ENCODE data around the gene IGF2R. TPM values are rescaled to one million over a fixed set of nuclear protein-coding genes. Genes with fewer than 3 reads are reported as not detected.
"Not testable (repeated sequence)": the region's sequence is repeated elsewhere in the genome, so short reads cannot be mapped to it uniquely, and the experiment has no call there.

IGF2R gene
- total RNA-seq, 6 experiments from 2014 or later, result 77.3 to 119 (median 88.1) TPM

DNA sequence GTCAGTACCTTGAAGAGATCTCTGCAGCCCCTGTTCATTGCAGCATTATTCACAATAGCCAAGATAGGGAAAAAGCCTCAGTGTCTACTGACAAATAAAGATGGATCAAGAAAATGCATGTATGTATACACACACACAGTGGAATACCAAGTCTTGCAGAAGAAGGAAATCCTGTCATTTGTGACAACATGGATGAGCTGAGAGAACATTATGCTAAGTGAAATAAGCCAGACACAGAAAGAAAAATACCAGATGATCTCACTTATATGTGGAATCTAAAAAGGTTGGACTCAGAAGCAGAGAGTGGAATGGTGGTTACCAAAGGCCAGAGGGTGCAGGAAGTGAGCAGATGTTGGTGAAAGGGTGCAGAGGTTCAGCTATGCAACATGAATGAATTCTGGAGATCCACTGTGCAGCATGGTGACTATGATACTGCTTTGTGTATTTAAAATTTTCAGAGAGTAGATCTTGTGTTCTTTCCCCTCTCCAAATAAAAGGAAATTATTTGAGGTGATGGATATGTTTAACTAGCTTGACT, 141.8 kb downstream of the IGF2R start:
- no peaks in the 10 kb centered on the region for H3K9me3 Mint-ChIP-seq
- peaks cover 11% of the 10 kb centered on the region for H3K4me1 Mint-ChIP-seq (ENCODE audit: low read depth)
- DNase-seq, result no peak
- H3K27me3 Mint-ChIP-seq (ENCODE audit: insufficient read depth), result no peaks in the 10 kb centered on the region; the same call in none of the 2 replicates
- peak overlapping the region; percentile 7; the same call in 1 of the 2 replicates for H3K27ac Mint-ChIP-seq
- TF ChIP-seq CTCF (IDR thresholded peaks at IDR 0.05), result no peak
- H3K36me3 Mint-ChIP-seq (ENCODE audit: low read depth), result peaks cover 22% of the 10 kb centered on the region
- no peak overlapping the region for H3K4me3 Mint-ChIP-seq

DNA sequence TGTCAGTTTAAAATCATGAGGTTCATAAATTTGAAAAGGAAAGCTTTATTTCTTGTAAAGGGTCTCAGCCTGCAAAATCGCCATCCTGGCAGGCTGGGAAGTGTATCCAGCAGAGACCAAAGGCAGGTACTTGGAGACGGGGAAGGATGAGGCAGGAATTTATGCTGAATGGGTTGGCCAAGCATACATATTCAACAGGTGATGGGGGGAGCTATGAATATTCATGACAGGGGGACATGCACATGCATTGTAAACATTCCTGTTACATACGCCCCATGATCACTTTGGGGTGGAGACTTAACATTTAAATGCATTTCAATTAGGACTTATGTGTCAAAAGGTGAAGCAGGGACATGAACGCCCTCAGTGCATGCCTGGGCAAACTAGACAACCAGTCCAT, 142.9 kb downstream of the IGF2R start:
- no peak overlapping the region for H3K4me3 Mint-ChIP-seq
- H3K4me1 Mint-ChIP-seq (ENCODE audit: low read depth), result peaks cover 11% of the 10 kb centered on the region
- no peaks in the 10 kb centered on the region for H3K9me3 Mint-ChIP-seq
- H3K36me3 Mint-ChIP-seq (ENCODE audit: low read depth), result peaks cover 18% of the 10 kb centered on the region
- no peaks in the 10 kb centered on the region; the same call in 1 of the 2 replicates for H3K27me3 Mint-ChIP-seq (ENCODE audit: insufficient read depth)
- no peak overlapping the region for H3K27ac Mint-ChIP-seq
- DNase-seq, result no peak
- no peak for TF ChIP-seq CTCF (IDR thresholded peaks at IDR 0.05)

DNA sequence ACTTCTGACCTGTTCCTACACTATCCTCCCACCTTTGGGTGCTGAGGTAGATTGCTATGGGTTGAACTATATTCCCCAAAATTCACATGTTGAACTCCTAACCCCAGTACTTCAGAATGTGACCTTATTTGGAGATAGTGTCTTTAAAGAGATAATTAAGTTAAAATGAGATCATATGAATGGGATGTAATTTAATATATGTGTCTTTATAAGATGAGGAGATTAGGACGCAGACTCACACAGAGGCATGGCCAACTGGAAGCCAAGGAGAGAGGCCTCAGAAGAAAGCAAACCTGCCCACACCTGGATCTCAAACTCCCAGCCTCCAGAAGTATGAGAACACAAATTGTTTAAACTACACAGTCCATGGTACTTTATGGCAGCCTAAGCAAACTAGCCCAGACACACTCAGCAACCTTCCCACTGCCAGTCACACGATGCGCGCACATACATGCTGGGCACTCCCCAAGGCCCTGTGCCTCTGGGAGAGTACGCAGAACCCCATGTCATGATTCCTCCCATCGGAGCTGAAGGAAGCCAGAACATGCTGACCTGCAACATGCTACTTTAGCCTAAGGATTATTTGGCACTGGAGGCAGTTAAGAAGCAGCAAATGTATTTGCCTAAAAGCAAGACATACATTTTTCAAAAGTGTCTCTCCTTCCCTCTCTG, 143.9 kb downstream of the IGF2R start:
- peaks cover 25% of the 10 kb centered on the region for H3K36me3 Mint-ChIP-seq (ENCODE audit: low read depth)
- no peaks in the 10 kb centered on the region for H3K9me3 Mint-ChIP-seq

GRCh38 chr6:160114536-160114935, 145.7 kb downstream of the IGF2R start:
- H3K9me3 Mint-ChIP-seq; H3K4me3 Mint-ChIP-seq; H3K27ac Mint-ChIP-seq; H3K27me3 Mint-ChIP-seq (ENCODE audit: insufficient read depth); DNase-seq: not testable (repeated sequence)
- Mint-ChIP-seq H3K4me1 (ENCODE audit: low read depth) (peaks cover 11% of the 10 kb centered on the region), H3K36me3 (ENCODE audit: low read depth) (peaks cover 27% of the 10 kb centered on the region)

More for the DNA sequence above, 143.9 kb downstream of the IGF2R start:
- peaks cover 11% of the 10 kb centered on the region for H3K4me1 Mint-ChIP-seq (ENCODE audit: low read depth)
- no peak overlapping the region for H3K27ac Mint-ChIP-seq
- no peak for DNase-seq
- H3K4me3 Mint-ChIP-seq, result no peak overlapping the region
- H3K27me3 Mint-ChIP-seq (ENCODE audit: insufficient read depth), result no peaks in the 10 kb centered on the region; the same call in 1 of the 2 replicates
- no peak for TF ChIP-seq CTCF (IDR thresholded peaks at IDR 0.05)

DNA sequence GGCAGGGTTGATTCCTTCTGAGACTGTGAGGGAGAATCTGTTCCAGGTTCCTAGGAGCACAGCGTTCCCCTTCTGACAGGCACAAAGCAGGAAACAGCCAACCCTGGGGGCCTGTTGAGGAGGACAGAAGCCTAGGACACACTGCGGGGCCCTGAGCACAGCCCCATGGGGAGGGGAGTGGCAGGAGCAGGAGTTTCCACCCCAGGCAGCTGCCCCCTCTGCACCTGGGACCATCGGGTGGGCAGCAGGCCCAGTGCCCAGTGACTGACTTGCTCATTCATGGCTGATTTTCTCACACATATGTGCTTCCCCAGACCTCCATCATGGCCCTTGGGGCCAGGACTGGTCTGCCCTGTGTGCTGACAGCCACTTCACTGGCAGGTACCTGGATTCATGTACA, 146.5 kb downstream of the IGF2R start:
- DNase-seq, result no peak
- Mint-ChIP-seq H3K9me3 (no peaks in the 10 kb centered on the region), H3K27ac (no peak overlapping the region)

More for the DNA sequence above, 146.5 kb downstream of the IGF2R start:
- H3K27me3 Mint-ChIP-seq (ENCODE audit: insufficient read depth), result no peaks in the 10 kb centered on the region; the same call in 1 of the 2 replicates
- H3K4me1 Mint-ChIP-seq (ENCODE audit: low read depth), result peaks cover 5% of the 10 kb centered on the region
- no peak overlapping the region for H3K4me3 Mint-ChIP-seq
- no peak for TF ChIP-seq CTCF (IDR thresholded peaks at IDR 0.05)
- peaks cover 27% of the 10 kb centered on the region for H3K36me3 Mint-ChIP-seq (ENCODE audit: low read depth)
